Stimulated activated naive CD8-positive, alpha-beta T cell treated with anti-CD3 and anti-CD28 coated beads, Interleukin-15, amount 100 ng/mL, for 72 hours (primary cell): Measurements from ENCODE around the gene CEP152.

Experiments
- ATAC-seq: fragments of 150-1000 bp; cut with Tn5 transposase; 2 replicates; pipeline ENCODE4 v1.10.0; 2021; ENCODE audit warnings: mild to moderate bottlenecking, moderate library complexity
- DNase-seq, 2 donors: peaks; one replicate each; pipeline ENCODE4 v3.0.0; 2021 to 2022
- H3K27ac Mint-ChIP-seq, 2 donors: one replicate each; pipeline ENCODE4 v1.8.0; 2022; ENCODE audit warnings: mild to moderate bottlenecking in 2 of 2, mixed read lengths in 2 of 2, moderate library complexity in 2 of 2
- H3K27me3 Mint-ChIP-seq: one replicate; pipeline ENCODE4 v1.8.0; 2022; ENCODE audit warnings: mixed read lengths
- H3K4me1 Mint-ChIP-seq: one replicate; pipeline ENCODE4 v1.8.0; 2022; ENCODE audit warnings: mild to moderate bottlenecking, mixed read lengths
- H3K4me3 Mint-ChIP-seq, 2 donors: one replicate each; pipeline ENCODE4 v1.8.0; 2022; ENCODE audit warnings: mild to moderate bottlenecking in 2 of 2, mixed read lengths in 2 of 2, moderate library complexity in 1 of 2
- H3K9me3 Mint-ChIP-seq, 2 donors: one replicate each; pipeline ENCODE4 v1.8.0; 2022; ENCODE audit warnings: mixed read lengths in 2 of 2

CEP152 gene

GRCh38 chr15:48712546-48712945 is 98.3 kb downstream of the CEP152 start:
- DNase-seq = no peak
- no peak overlapping the region for H3K27ac Mint-ChIP-seq
- H3K4me1 Mint-ChIP-seq = no peaks in the 10 kb centered on the region
- no peak for ATAC-seq
- peaks cover 17 to 28% of the 10 kb centered on the region in 2 donors for H3K9me3 Mint-ChIP-seq
- H3K4me3 Mint-ChIP-seq = no peak overlapping the region
- no peaks in the 10 kb centered on the region for H3K27me3 Mint-ChIP-seq

GRCh38 chr15:48710952-48711495 is 99.8 kb downstream of the CEP152 start:
- Mint-ChIP-seq H3K27me3 (no peaks in the 10 kb centered on the region), H3K4me1 (no peaks in the 10 kb centered on the region), H3K27ac (no peak overlapping the region), H3K4me3 (no peak overlapping the region), H3K9me3 (peaks cover 19 to 32% of the 10 kb centered on the region in 2 donors)
- no peak for ATAC-seq
- no peak for DNase-seq

- Mint-ChIP-seq H3K4me3 (no peak overlapping the region), H3K4me1 (no peaks in the 10 kb centered on the region)
- ATAC-seq = no peak
These were observed 102.2 kb downstream of the CEP152 start for GRCh38 chr15:48708641-48709040.

GRCh38 chr15:48705381-48705780 is 105.5 kb downstream of the CEP152 start:
- no peak for DNase-seq
- Mint-ChIP-seq H3K27ac (no peak overlapping the region), H3K27me3 (no peaks in the 10 kb centered on the region), H3K4me3 (no peak overlapping the region), H3K4me1 (no peaks in the 10 kb centered on the region), H3K9me3 (peaks cover 16 to 30% of the 10 kb centered on the region in 2 donors)
- no peak for ATAC-seq

More at GRCh38 chr15:48708641-48709040, 102.2 kb downstream of the CEP152 start:
- H3K9me3 Mint-ChIP-seq = peaks cover 16 to 36% of the 10 kb centered on the region in 2 donors
- H3K27me3 Mint-ChIP-seq = no peaks in the 10 kb centered on the region
- H3K27ac Mint-ChIP-seq = no peak overlapping the region
- DNase-seq = no peak

GRCh38 chr15:48703544-48703943 is 107.3 kb downstream of the CEP152 start:
- no peaks in the 10 kb centered on the region for H3K4me1 Mint-ChIP-seq
- H3K9me3 Mint-ChIP-seq = peaks cover 10 to 30% of the 10 kb centered on the region in 2 donors
- no peak overlapping the region for H3K27ac Mint-ChIP-seq
- H3K27me3 Mint-ChIP-seq = no peaks in the 10 kb centered on the region
- no peak overlapping the region for H3K4me3 Mint-ChIP-seq
- ATAC-seq (no peak), DNase-seq (no peak)

GRCh38 chr15:48702569-48703236 is 108.2 kb downstream of the CEP152 start:
- no peaks in the 10 kb centered on the region for H3K4me1 Mint-ChIP-seq
- H3K27me3 Mint-ChIP-seq = no peaks in the 10 kb centered on the region
- DNase-seq (no peak), ATAC-seq (no peak)
- H3K4me3 Mint-ChIP-seq = no peak overlapping the region
- peaks cover 10 to 30% of the 10 kb centered on the region in 2 donors for H3K9me3 Mint-ChIP-seq
- H3K27ac Mint-ChIP-seq = no peak overlapping the region

GRCh38 chr15:48696627-48697312 is 114.1 kb downstream of the CEP152 start:
- ATAC-seq (no peak), DNase-seq (no peak)

GRCh38 chr15:48695827-48696573 is 114.9 kb downstream of the CEP152 start:
- Mint-ChIP-seq H3K27me3 (no peaks in the 10 kb centered on the region), H3K4me3 (no peak overlapping the region), H3K4me1 (no peaks in the 10 kb centered on the region), H3K27ac (no peak overlapping the region), H3K9me3 (no peaks in the 10 kb centered on the region)
- no peak for ATAC-seq
- no peak for DNase-seq

More at GRCh38 chr15:48696627-48697312, 114.1 kb downstream of the CEP152 start:
- no peaks in the 10 kb centered on the region for H3K4me1 Mint-ChIP-seq
- no peaks in the 10 kb centered on the region for H3K9me3 Mint-ChIP-seq
- no peaks in the 10 kb centered on the region for H3K27me3 Mint-ChIP-seq
- H3K4me3 Mint-ChIP-seq = no peak overlapping the region
- H3K27ac Mint-ChIP-seq = no peak overlapping the region

GRCh38 chr15:48695088-48695826 is 115.6 kb downstream of the CEP152 start:
- no peak for DNase-seq
- no peaks in the 10 kb centered on the region for H3K4me1 Mint-ChIP-seq
- H3K27me3 Mint-ChIP-seq = no peaks in the 10 kb centered on the region
- H3K4me3 Mint-ChIP-seq = no peak overlapping the region
- no peak for ATAC-seq
- no peak overlapping the region for H3K27ac Mint-ChIP-seq
- H3K9me3 Mint-ChIP-seq = no peaks in the 10 kb centered on the region

GRCh38 chr15:48693484-48693883 is 117.4 kb downstream of the CEP152 start:
- Mint-ChIP-seq H3K9me3 (peaks cover 0 to 5% of the 10 kb centered on the region in 2 donors), H3K4me3 (no peak overlapping the region), H3K27me3 (no peaks in the 10 kb centered on the region), H3K27ac (no peak overlapping the region), H3K4me1 (no peaks in the 10 kb centered on the region)
- no peak for ATAC-seq
- DNase-seq = no peak

GRCh38 chr15:48688493-48688892 is 122.4 kb downstream of the CEP152 start:
- Mint-ChIP-seq H3K4me3 (no peak overlapping the region), H3K4me1 (no peaks in the 10 kb centered on the region), H3K9me3 (peaks cover 4 to 24% of the 10 kb centered on the region in 2 donors), H3K27ac (peak overlapping the region in 1 of 2 donors; percentile 14), H3K27me3 (no peaks in the 10 kb centered on the region)
- ATAC-seq (no peak), DNase-seq (no peak)
